GM11168 (cell line): ENCODE data around the gene KRT32.
"Not testable (repeated sequence)": the region's sequence is repeated elsewhere in the genome, so short reads cannot be mapped to it uniquely, and the experiment has no call there.

Experiments used
- in situ Hi-C: fragments of 300-500 bp; cut with MboI; formaldehyde crosslinking; loops from one replicate; pipeline ENCODE4 v1.12.0; 2022; ENCODE audit warnings: low sequenced_read_pairs; ENCODE audit not compliant: unreplicated experiment

KRT32 gene

GRCh38 chr17:41434005-41434404, 33.2 kb downstream of the KRT32 start:
- in situ Hi-C loops = no loop called here

GRCh38 chr17:41433586-41433985, 33.6 kb downstream of the KRT32 start:
- in situ Hi-C loops = no loop called here

GRCh38 chr17:41430376-41430775, 36.8 kb downstream of the KRT32 start:
- in situ Hi-C loops = not testable (repeated sequence)

- in situ Hi-C loops = no loop called here
Observed at GRCh38 chr17:41429667-41430066, 37.5 kb downstream of the KRT32 start.

GRCh38 chr17:41428591-41429291, 38.4 kb downstream of the KRT32 start:
- in situ Hi-C loops = no loop called here

- in situ Hi-C loops = no loop called here
Observed at GRCh38 chr17:41424111-41424635, 43.0 kb downstream of the KRT32 start, which contains the start of gene KRT37. TSS of gene KRT37 (minus strand) at chr17:41424585. CDS start at chr17:41424523, 62 bp downstream.

GRCh38 chr17:41422586-41422985, 44.6 kb downstream of the KRT32 start:
- in situ Hi-C loops = not testable (repeated sequence)

GRCh38 chr17:41421617-41422016, 45.6 kb downstream of the KRT32 start:
- in situ Hi-C loops = no loop called here

GRCh38 chr17:41421116-41421515, 46.1 kb downstream of the KRT32 start:
- in situ Hi-C loops = no loop called here

- in situ Hi-C loops = no loop called here
Observed at GRCh38 chr17:41420134-41420533, 47.1 kb downstream of the KRT32 start.

- in situ Hi-C loops = no loop called here
Observed at GRCh38 chr17:41419716-41420115, 47.5 kb downstream of the KRT32 start.

GRCh38 chr17:41418116-41418860, 48.9 kb downstream of the KRT32 start:
- in situ Hi-C loops = no loop called here

GRCh38 chr17:41417576-41418015, 49.6 kb downstream of the KRT32 start:
- in situ Hi-C loops = no loop called here

- in situ Hi-C loops = no loop called here
Observed at GRCh38 chr17:41417127-41417526, 50.1 kb downstream of the KRT32 start.

- in situ Hi-C loops = no loop called here
Observed at GRCh38 chr17:41416479-41416878, 50.7 kb downstream of the KRT32 start.

- in situ Hi-C loops = no loop called here
Observed at GRCh38 chr17:41415833-41416335, 51.3 kb downstream of the KRT32 start.

- in situ Hi-C loops = no loop called here
Observed at GRCh38 chr17:41415411-41415810, 51.8 kb downstream of the KRT32 start.

GRCh38 chr17:41413982-41414381, 53.2 kb downstream of the KRT32 start:
- in situ Hi-C loops = no loop called here

- in situ Hi-C loops = no loop called here
Observed at GRCh38 chr17:41413353-41413957, 53.7 kb downstream of the KRT32 start.

- in situ Hi-C loops = no loop called here
Observed at GRCh38 chr17:41411072-41411840, 55.9 kb downstream of the KRT32 start.
